Keratinocyte (primary cell): ENCODE data around the gene ITGB4. TPM values are rescaled to one million over a fixed set of nuclear protein-coding genes. Genes with fewer than 3 reads are reported as not detected.

Experiments used
- DNase-seq: peaks from one replicate; pipeline ENCODE4 v3.0.0-alpha.2; 2011; ENCODE audit warnings: low read depth, missing footprints, low spot score
- FAIRE-seq: peaks from 2 replicates; lab custom pipeline; 2011; peaks lifted over from hg19 to GRCh38; lab: Jason Lieb, UNC
- H2AFZ ChIP-seq: 2 replicates; pipeline ENCODE4 v1.6.0; 2012; ENCODE audit warnings: low read length, control low read depth, inconsistent platforms; ENCODE audit not compliant: control insufficient read depth
- H3K27ac ChIP-seq: 2 replicates; pipeline ENCODE4 v1.5.1; 2011; ENCODE audit warnings: low read length; ENCODE audit not compliant: control insufficient read depth, insufficient read depth
- H3K27me3 ChIP-seq: 3 replicates; pipeline ENCODE4 v1.6.0; 2011; ENCODE audit warnings: low read length; ENCODE audit not compliant: control insufficient read depth, insufficient read depth; ENCODE audit errors: extremely low read depth
- H3K36me3 ChIP-seq, 2 experiments: 2 replicates in 1 of 2; 3 replicates in 1 of 2; pipeline ENCODE4 v1.5.1; 2011; ENCODE audit warnings: low read length in 2 of 2, mild to moderate bottlenecking in 1 of 2; ENCODE audit not compliant: control insufficient read depth in 2 of 2, insufficient read depth in 2 of 2; ENCODE audit errors: extremely low read depth in 1 of 2
- H3K4me1 ChIP-seq: 3 replicates; pipeline ENCODE4 v1.5.1; 2011; ENCODE audit warnings: low read length; ENCODE audit not compliant: control insufficient read depth, insufficient read depth; ENCODE audit errors: extremely low read depth
- H3K4me2 ChIP-seq: 3 replicates; pipeline ENCODE4 v1.6.0; 2011; ENCODE audit warnings: low read depth, low read length; ENCODE audit not compliant: control insufficient read depth, insufficient read depth; ENCODE audit errors: extremely low read depth
- H3K4me3 ChIP-seq, 3 experiments: fragments of 200-600 bp in 1 of 3; sonication (generic) in 1 of 3; 2 replicates in 2 of 3; 3 replicates in 1 of 3; pipeline ENCODE4 v1.5.1; 2011 to 2016; ENCODE audit warnings: low read length in 3 of 3, mild to moderate bottlenecking in 3 of 3, control low read depth in 2 of 3, inconsistent platforms in 1 of 3, low read depth in 1 of 3, mixed read lengths in 1 of 3, mixed run types in 1 of 3, moderate library complexity in 1 of 3; ENCODE audit not compliant: control insufficient read depth in 2 of 3, insufficient read depth in 2 of 3; ENCODE audit errors: extremely low read depth in 1 of 3
- H3K79me2 ChIP-seq: 2 replicates; pipeline ENCODE4 v1.6.0; 2012; ENCODE audit warnings: low read length; ENCODE audit not compliant: control insufficient read depth, insufficient read depth
- H3K9ac ChIP-seq: 3 replicates; pipeline ENCODE4 v1.6.0; 2011; ENCODE audit warnings: low read length; ENCODE audit not compliant: control insufficient read depth, insufficient read depth; ENCODE audit errors: extremely low read depth
- H3K9me1 ChIP-seq: 3 replicates; pipeline ENCODE4 v1.6.0; 2011; ENCODE audit warnings: low read length; ENCODE audit not compliant: control insufficient read depth, insufficient read depth; ENCODE audit errors: extremely low read depth
- H3K9me3 ChIP-seq: 2 replicates; pipeline ENCODE4 v1.5.1; 2012; ENCODE audit warnings: low read depth, low read length; ENCODE audit not compliant: control insufficient read depth
- H4K20me1 ChIP-seq: 3 replicates; pipeline ENCODE4 v1.6.0; 2011; ENCODE audit warnings: low read length; ENCODE audit not compliant: control insufficient read depth, insufficient read depth; ENCODE audit errors: extremely low read depth
- CTCF ChIP-seq, 3 experiments: IDR thresholded peaks in 1 of 3; conservative IDR thresholded peaks in 1 of 3; optimal IDR thresholded peaks in 1 of 3; 2 replicates in 2 of 3; 3 replicates in 1 of 3; pipeline versions ENCODE3 to v1.5.1; 2011; ENCODE audit warnings: low read length in 3 of 3, mild to moderate bottlenecking in 3 of 3, moderate library complexity in 2 of 3, control low read depth in 1 of 3, inconsistent platforms in 1 of 3; ENCODE audit not compliant: insufficient read depth in 2 of 3; ENCODE audit errors: extremely low read depth in 1 of 3
- EZH2 ChIP-seq: IDR thresholded peaks from one replicate; pipeline ENCODE4 v1.6.1; 2012; ENCODE audit warnings: inconsistent platforms, mild to moderate bottlenecking, low read length, moderate library complexity
- dilution Hi-C: fragments of 300-500 bp; cut with MboI; formaldehyde crosslinking; loops from one replicate; pipeline ENCODE4 v1.7.0; 2020; ENCODE audit warnings: low sequenced_read_pairs; ENCODE audit not compliant: extremely low pct_ligation_motif_present
- polyA plus RNA-seq, 5 experiments: library from polyadenylated mRNA; depleted of rRNA in 3 of 5; stranded (reverse) in 3 of 5; stranded (forward) in 1 of 5; unstranded in 1 of 5; fragments of >200 nt; gene quantifications; 1 replicate in 1 of 5; 2 replicates in 3 of 5; 3 replicates in 1 of 5; pipeline versions ENCODE4 v1.2.1 to v1.2.3, GENCODE V29; 2011 to 2012; ENCODE audit warnings: missing spikeins in 2 of 5, low read depth in 1 of 5, low replicate concordance in 1 of 5

Gene ITGB4
- polyA plus RNA-seq, 1 donor (not counting 4 experiments of a cell fraction or from before 2014, with no cell fraction given), result 761 TPM

GRCh38 chr17:75750661-75751423 is 29.6 kb downstream of the ITGB4 start:
- Histone ChIP-seq H3K36me3 (peaks cover 55 to 79% of the 10 kb centered on the region in 2 experiments), H4K20me1 (peaks cover 79% of the 10 kb centered on the region), H3K9ac (no peak overlapping the region), H3K27me3 (no peaks in the 10 kb centered on the region), H3K4me2 (no peak overlapping the region), H3K4me3 (no peak overlapping the region), H3K79me2 (peaks cover 23% of the 10 kb centered on the region), H2AFZ (no peak overlapping the region), H3K9me3 (no peaks in the 10 kb centered on the region), H3K9me1 (no peaks in the 10 kb centered on the region), H3K4me1 (no peaks in the 10 kb centered on the region), H3K27ac (no peak overlapping the region)
- FAIRE-seq (no peak), DNase-seq (no peak)
- dilution Hi-C loops, result no loop called here
- TF ChIP-seq EZH2 (no peak), CTCF (optimal IDR thresholded peaks at IDR 0.05 in 1 of 3, IDR thresholded peaks at IDR 0.05 in 1 of 3, conservative IDR thresholded peaks at IDR 0.05 in 1 of 3; ENCODE audit: extremely low read depth in 1 of 3, insufficient read depth in 2 of 3, low read length in 3 of 3) (no peak)

GRCh38 chr17:75751676-75752404 is 30.6 kb downstream of the ITGB4 start:
- no peaks in the 10 kb centered on the region for H3K4me1 ChIP-seq
- no peak overlapping the region for H3K27ac ChIP-seq
- H3K4me3 ChIP-seq, result no peak overlapping the region
- H3K79me2 ChIP-seq, result peaks cover 21% of the 10 kb centered on the region
- H3K9me1 ChIP-seq, result no peaks in the 10 kb centered on the region
- H3K36me3 ChIP-seq, result peaks cover 61 to 86% of the 10 kb centered on the region in 2 experiments
- FAIRE-seq (no peak), DNase-seq (no peak)
- H3K9me3 ChIP-seq, result no peaks in the 10 kb centered on the region
- TF ChIP-seq CTCF (optimal IDR thresholded peaks at IDR 0.05 in 1 of 3, IDR thresholded peaks at IDR 0.05 in 1 of 3, conservative IDR thresholded peaks at IDR 0.05 in 1 of 3; ENCODE audit: extremely low read depth in 1 of 3, insufficient read depth in 2 of 3, low read length in 3 of 3) (no peak), EZH2 (no peak)
- peaks cover 83% of the 10 kb centered on the region for H4K20me1 ChIP-seq
- no peak overlapping the region for H3K9ac ChIP-seq
- H3K27me3 ChIP-seq, result no peaks in the 10 kb centered on the region
- H3K4me2 ChIP-seq, result no peak overlapping the region
- dilution Hi-C loops, result no loop called here
- H2AFZ ChIP-seq, result no peak overlapping the region
